Neuronal stem cell (in vitro differentiated cells): ENCODE results near the gene GRIN3B. TPM values are rescaled to one million over a fixed set of nuclear protein-coding genes. Genes with fewer than 3 reads are reported as not detected.

ENCODE experiments used
- DNase-seq: peaks from one replicate; pipeline ENCODE4 v3.0.0-alpha.2; 2013; ENCODE audit warnings: low spot score
- H2AFZ ChIP-seq: one replicate; pipeline ENCODE4 v1.6.1; 2013; ENCODE audit warnings: mild to moderate bottlenecking, low read length, inconsistent platforms
- H2AK5ac ChIP-seq: 2 replicates; pipeline ENCODE4 v1.6.1; 2013; ENCODE audit warnings: low read depth, mild to moderate bottlenecking, inconsistent platforms, low read length, moderate library complexity, mixed read lengths
- H2BK120ac ChIP-seq: 2 replicates; pipeline ENCODE4 v1.6.1; 2013; ENCODE audit warnings: low read depth, mild to moderate bottlenecking, inconsistent platforms, low read length, moderate library complexity, mixed read lengths
- H2BK12ac ChIP-seq: one replicate; pipeline ENCODE4 v1.6.1; 2013; ENCODE audit warnings: low read length, inconsistent platforms
- H2BK15ac ChIP-seq: 2 replicates; pipeline ENCODE4 v1.6.1; 2013; ENCODE audit warnings: mild to moderate bottlenecking, low read length, inconsistent platforms, mixed read lengths
- H2BK5ac ChIP-seq: one replicate; pipeline ENCODE4 v1.6.1; 2013; ENCODE audit warnings: inconsistent platforms, mild to moderate bottlenecking, low read length, moderate library complexity
- H3K14ac ChIP-seq: one replicate; pipeline ENCODE4 v1.6.1; 2013; ENCODE audit warnings: low read length, inconsistent platforms
- H3K18ac ChIP-seq: 2 replicates; pipeline ENCODE4 v1.6.1; 2013; ENCODE audit warnings: low read length, inconsistent platforms
- H3K23ac ChIP-seq: 2 replicates; pipeline ENCODE4 v1.6.1; 2013; ENCODE audit warnings: low read depth, mild to moderate bottlenecking, mixed read lengths, low read length, inconsistent platforms; ENCODE audit not compliant: poor library complexity
- H3K27ac ChIP-seq: replicated peaks from 3 replicates; pipeline ENCODE4 v1.5.1; 2013; ENCODE audit warnings: low read length, inconsistent platforms
- H3K27me3 ChIP-seq, 3 experiments: 2 replicates each; pipeline ENCODE4 v1.6.1; 2013; ENCODE audit warnings: low read length in 3 of 3, mild to moderate bottlenecking in 2 of 3, inconsistent platforms in 1 of 3, low read depth in 1 of 3, mixed read lengths in 1 of 3, moderate library complexity in 1 of 3; ENCODE audit not compliant: control insufficient read depth in 3 of 3, insufficient read depth in 3 of 3
- H3K36me3 ChIP-seq, 2 donors: replicated peaks in 1 of 2; 2 replicates each; pipeline ENCODE4 v1.6.1; 2013; ENCODE audit warnings: low read length in 2 of 2; ENCODE audit not compliant: control insufficient read depth in 2 of 2, insufficient read depth in 2 of 2
- H3K4ac ChIP-seq: 2 replicates; pipeline ENCODE4 v1.6.1; 2013; ENCODE audit warnings: inconsistent platforms, mild to moderate bottlenecking, low read length, moderate library complexity
- H3K4me1 ChIP-seq, 2 donors: 1 replicate in 1 of 2; 2 replicates in 1 of 2; pipeline ENCODE4 v1.6.1; 2013; ENCODE audit warnings: low read length in 2 of 2, low read depth in 1 of 2; ENCODE audit not compliant: control insufficient read depth in 2 of 2, insufficient read depth in 1 of 2
- H3K4me2 ChIP-seq: one replicate; pipeline ENCODE4 v1.6.1; 2013; ENCODE audit warnings: mild to moderate bottlenecking, low read length, inconsistent platforms; ENCODE audit not compliant: insufficient read depth, poor library complexity, severe bottlenecking
- H3K4me3 ChIP-seq, 2 donors: 2 replicates each; pipeline ENCODE4 v1.5.1; 2013; ENCODE audit warnings: low read length in 2 of 2, mild to moderate bottlenecking in 2 of 2, inconsistent platforms in 1 of 2, moderate library complexity in 1 of 2
- H3K79me1 ChIP-seq: one replicate; pipeline ENCODE4 v1.6.1; 2013; ENCODE audit warnings: low read depth, mild to moderate bottlenecking, inconsistent platforms, low read length, moderate library complexity
- H3K9ac ChIP-seq: one replicate; pipeline ENCODE4 v1.6.1; 2013; ENCODE audit warnings: mild to moderate bottlenecking, low read depth, low read length, inconsistent platforms; ENCODE audit not compliant: poor library complexity
- H3K9me3 ChIP-seq, 2 donors: replicated peaks in 1 of 2; 2 replicates each; pipeline versions ENCODE3 to v1.6.1; 2013; ENCODE audit warnings: low read length in 2 of 2, mild to moderate bottlenecking in 2 of 2, inconsistent platforms in 1 of 2, low read depth in 1 of 2, mixed read lengths in 1 of 2, moderate library complexity in 1 of 2; ENCODE audit not compliant: control insufficient read depth in 2 of 2, insufficient read depth in 1 of 2
- H4K8ac ChIP-seq: one replicate; pipeline ENCODE4 v1.6.1; 2013; ENCODE audit warnings: low read depth, mild to moderate bottlenecking, inconsistent platforms, low read length, moderate library complexity
- H4K91ac ChIP-seq: one replicate; pipeline ENCODE4 v1.6.1; 2013; ENCODE audit warnings: low read length, low read depth, mild to moderate bottlenecking, inconsistent platforms; ENCODE audit not compliant: poor library complexity
- WGBS, 2 donors: extraction: QIAGEN DNeasy Blood & Tissue Kit; methylation state at CpG; one replicate each; pipeline ENCODE4 v1.1.7; 2013; ENCODE audit warnings: missing lambda C conversion rate in 2 of 2, mixed read lengths in 1 of 2; ENCODE audit not compliant: insufficient read length in 2 of 2, insufficient replicate concordance in 1 of 2; ENCODE audit errors: extremely low coverage in 2 of 2; 5-methylcytosine and 5-hydroxymethylcytosine counted together
- small RNA-seq: library from polyadenylated mRNA; stranded (forward); fragments of <200 nt; extraction: miRNeasy Mini kit (QIAGEN cat#:217004); gene quantifications from one replicate; pipeline ENCODE3, GENCODE V24; 2013; ENCODE audit not compliant: insufficient read depth

GRIN3B gene

GRCh38 chr19:1055886-1056620 is 55.8 kb downstream of the GRIN3B start:
- Histone ChIP-seq H2BK5ac (no peak overlapping the region), H4K8ac (no peak overlapping the region), H3K14ac (no peak overlapping the region), H3K4me2 (no peak overlapping the region), H3K4ac (no peak overlapping the region), H3K9me3 (peaks cover 0 to 34% of the 10 kb centered on the region in 2 donors), H2BK12ac (no peak overlapping the region), H3K4me1 (no peaks in the 10 kb centered on the region), H2BK120ac (no peak overlapping the region), H3K79me1 (no peaks in the 10 kb centered on the region), H3K18ac (no peak overlapping the region), H3K27ac (no peak overlapping the region), H2BK15ac (no peak overlapping the region), H4K91ac (no peak overlapping the region), H3K23ac (peak overlapping the region; percentile 83), H2AK5ac (no peak overlapping the region), H3K36me3 (peaks cover 0 to 4% of the 10 kb centered on the region in 2 donors), H3K27me3 (no peaks in the 10 kb centered on the region), H3K4me3 (no peak overlapping the region), H2AFZ (no peak overlapping the region), H3K9ac (no peak overlapping the region)
- no CpG with 5 or more reads among the region's 20 CpGs for WGBS, 2 donors
- no peak for DNase-seq

GRCh38 chr19:1057176-1057855 is 57.1 kb downstream of the GRIN3B start:
- WGBS, 2 donors = no CpG with 5 or more reads among the region's 3 CpGs
- no peak overlapping the region for H3K9ac ChIP-seq
- no peak overlapping the region for H3K14ac ChIP-seq
- no peak for DNase-seq
- no peaks in the 10 kb centered on the region for H3K79me1 ChIP-seq
- H3K4ac ChIP-seq = no peak overlapping the region
- peaks cover 0 to 4% of the 10 kb centered on the region in 2 donors for H3K36me3 ChIP-seq
- H2AFZ ChIP-seq = no peak overlapping the region
- no peak overlapping the region for H3K23ac ChIP-seq
- no peak overlapping the region for H3K27ac ChIP-seq
- H2BK12ac ChIP-seq = no peak overlapping the region
- H3K4me3 ChIP-seq = no peak overlapping the region
- no peaks in the 10 kb centered on the region for H3K4me1 ChIP-seq
- no peaks in the 10 kb centered on the region for H3K27me3 ChIP-seq
- H4K91ac ChIP-seq = no peak overlapping the region
- H3K4me2 ChIP-seq = no peak overlapping the region
- H4K8ac ChIP-seq = no peak overlapping the region
- H2BK120ac ChIP-seq = no peak overlapping the region
- no peak overlapping the region for H2AK5ac ChIP-seq
- no peak overlapping the region for H2BK5ac ChIP-seq
- H3K18ac ChIP-seq = no peak overlapping the region
- no peak overlapping the region for H2BK15ac ChIP-seq
- H3K9me3 ChIP-seq = peaks cover 0 to 34% of the 10 kb centered on the region in 2 donors

- H3K9ac ChIP-seq = no peak overlapping the region
- WGBS, 2 donors = no CpG with 5 or more reads among the region's 5 CpGs
- H4K8ac ChIP-seq = no peak overlapping the region
- no peak overlapping the region for H2AFZ ChIP-seq
- peaks cover 0 to 34% of the 10 kb centered on the region in 2 donors for H3K9me3 ChIP-seq
- H2BK120ac ChIP-seq = no peak overlapping the region
- no peak overlapping the region for H3K18ac ChIP-seq
- H3K4me2 ChIP-seq = no peak overlapping the region
- H3K14ac ChIP-seq = no peak overlapping the region
- H2BK15ac ChIP-seq = no peak overlapping the region
- no peak overlapping the region for H2AK5ac ChIP-seq
- no peak overlapping the region for H4K91ac ChIP-seq
- no peaks in the 10 kb centered on the region for H3K4me1 ChIP-seq
- no peak overlapping the region for H3K23ac ChIP-seq
- H3K4me3 ChIP-seq = no peak overlapping the region
- no peaks in the 10 kb centered on the region for H3K79me1 ChIP-seq
- H2BK12ac ChIP-seq = no peak overlapping the region
- H2BK5ac ChIP-seq = no peak overlapping the region
- peaks cover 0 to 4% of the 10 kb centered on the region in 2 donors for H3K36me3 ChIP-seq
- no peak overlapping the region for H3K4ac ChIP-seq
- DNase-seq = no peak
- H3K27me3 ChIP-seq = no peaks in the 10 kb centered on the region
- no peak overlapping the region for H3K27ac ChIP-seq
Observed at GRCh38 chr19:1058112-1058511, 57.9 kb downstream of the GRIN3B start.

Small RNA genes lying within 50 kb of the gene (small RNA-seq; reads per million reads assigned to genes)
- gene RNU6-2 = not detected
